Measurements from ENCODE around the gene CAVIN4.

DNA sequence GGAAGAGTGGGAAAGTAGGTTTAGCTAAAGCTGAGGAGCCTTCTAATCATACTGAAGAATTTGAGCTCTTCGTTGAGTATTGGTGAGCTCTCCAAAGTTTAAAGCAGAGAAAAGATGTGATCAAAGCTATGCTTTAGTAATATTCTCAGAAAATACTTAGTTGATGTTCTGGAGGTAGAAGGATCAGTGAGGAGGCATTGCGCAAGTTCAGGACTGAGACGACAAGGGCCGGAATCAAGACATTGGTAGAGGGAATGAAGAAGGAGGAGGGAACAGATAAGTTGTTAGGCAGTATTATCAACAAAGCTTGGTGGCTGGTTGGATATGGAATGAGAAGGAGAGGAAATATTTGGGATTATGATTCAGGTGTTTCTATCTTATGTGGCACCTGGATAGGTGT, 7.1 kb downstream of the CAVIN4 start:
- TF ChIP-seq, protein P1, sequence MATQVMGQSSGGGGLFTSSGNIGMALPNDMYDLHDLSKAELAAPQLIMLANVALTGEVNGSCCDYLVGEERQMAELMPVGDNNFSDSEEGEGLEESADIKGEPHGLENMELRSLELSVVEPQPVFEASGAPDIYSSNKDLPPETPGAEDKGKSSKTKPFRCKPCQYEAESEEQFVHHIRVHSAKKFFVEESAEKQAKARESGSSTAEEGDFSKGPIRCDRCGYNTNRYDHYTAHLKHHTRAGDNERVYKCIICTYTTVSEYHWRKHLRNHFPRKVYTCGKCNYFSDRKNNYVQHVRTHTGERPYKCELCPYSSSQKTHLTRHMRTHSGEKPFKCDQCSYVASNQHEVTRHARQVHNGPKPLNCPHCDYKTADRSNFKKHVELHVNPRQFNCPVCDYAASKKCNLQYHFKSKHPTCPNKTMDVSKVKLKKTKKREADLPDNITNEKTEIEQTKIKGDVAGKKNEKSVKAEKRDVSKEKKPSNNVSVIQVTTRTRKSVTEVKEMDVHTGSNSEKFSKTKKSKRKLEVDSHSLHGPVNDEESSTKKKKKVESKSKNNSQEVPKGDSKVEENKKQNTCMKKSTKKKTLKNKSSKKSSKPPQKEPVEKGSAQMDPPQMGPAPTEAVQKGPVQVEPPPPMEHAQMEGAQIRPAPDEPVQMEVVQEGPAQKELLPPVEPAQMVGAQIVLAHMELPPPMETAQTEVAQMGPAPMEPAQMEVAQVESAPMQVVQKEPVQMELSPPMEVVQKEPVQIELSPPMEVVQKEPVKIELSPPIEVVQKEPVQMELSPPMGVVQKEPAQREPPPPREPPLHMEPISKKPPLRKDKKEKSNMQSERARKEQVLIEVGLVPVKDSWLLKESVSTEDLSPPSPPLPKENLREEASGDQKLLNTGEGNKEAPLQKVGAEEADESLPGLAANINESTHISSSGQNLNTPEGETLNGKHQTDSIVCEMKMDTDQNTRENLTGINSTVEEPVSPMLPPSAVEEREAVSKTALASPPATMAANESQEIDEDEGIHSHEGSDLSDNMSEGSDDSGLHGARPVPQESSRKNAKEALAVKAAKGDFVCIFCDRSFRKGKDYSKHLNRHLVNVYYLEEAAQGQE (IDR thresholded peaks at IDR 0.05): no peak
- TF ChIP-seq FOSL2 (IDR thresholded peaks at IDR 0.05) (no peak), FOSL2 (CRISPR knock-in tag; IDR thresholded peaks at IDR 0.05) (no peak), TP53 (CRISPR knock-in tag; IDR thresholded peaks at IDR 0.05) (no peak), HDAC2 (IDR thresholded peaks at IDR 0.05) (no peak), RNF2 (IDR thresholded peaks at IDR 0.05; ENCODE audit: borderline replicate concordance, low read depth) (no peak), MAZ (IDR thresholded peaks at IDR 0.05; ENCODE audit: borderline replicate concordance, low read depth, low read length) (no peak), GATA3 (IDR thresholded peaks at IDR 0.05; ENCODE audit: borderline replicate concordance) (no peak), TFCP2L1 (CRISPR knock-in tag; IDR thresholded peaks at IDR 0.05) (no peak), HOXA7 (CRISPR knock-in tag; IDR thresholded peaks at IDR 0.05) (no peak)
- TF ChIP-seq, protein P2, sequence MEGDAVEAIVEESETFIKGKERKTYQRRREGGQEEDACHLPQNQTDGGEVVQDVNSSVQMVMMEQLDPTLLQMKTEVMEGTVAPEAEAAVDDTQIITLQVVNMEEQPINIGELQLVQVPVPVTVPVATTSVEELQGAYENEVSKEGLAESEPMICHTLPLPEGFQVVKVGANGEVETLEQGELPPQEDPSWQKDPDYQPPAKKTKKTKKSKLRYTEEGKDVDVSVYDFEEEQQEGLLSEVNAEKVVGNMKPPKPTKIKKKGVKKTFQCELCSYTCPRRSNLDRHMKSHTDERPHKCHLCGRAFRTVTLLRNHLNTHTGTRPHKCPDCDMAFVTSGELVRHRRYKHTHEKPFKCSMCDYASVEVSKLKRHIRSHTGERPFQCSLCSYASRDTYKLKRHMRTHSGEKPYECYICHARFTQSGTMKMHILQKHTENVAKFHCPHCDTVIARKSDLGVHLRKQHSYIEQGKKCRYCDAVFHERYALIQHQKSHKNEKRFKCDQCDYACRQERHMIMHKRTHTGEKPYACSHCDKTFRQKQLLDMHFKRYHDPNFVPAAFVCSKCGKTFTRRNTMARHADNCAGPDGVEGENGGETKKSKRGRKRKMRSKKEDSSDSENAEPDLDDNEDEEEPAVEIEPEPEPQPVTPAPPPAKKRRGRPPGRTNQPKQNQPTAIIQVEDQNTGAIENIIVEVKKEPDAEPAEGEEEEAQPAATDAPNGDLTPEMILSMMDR (IDR thresholded peaks at IDR 0.05): no peak
- TF ChIP-seq, protein P3, sequence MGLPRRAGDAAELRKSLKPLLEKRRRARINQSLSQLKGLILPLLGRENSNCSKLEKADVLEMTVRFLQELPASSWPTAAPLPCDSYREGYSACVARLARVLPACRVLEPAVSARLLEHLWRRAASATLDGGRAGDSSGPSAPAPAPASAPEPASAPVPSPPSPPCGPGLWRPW (IDR thresholded peaks at IDR 0.05): no peak
- TF ChIP-seq, protein P4, sequence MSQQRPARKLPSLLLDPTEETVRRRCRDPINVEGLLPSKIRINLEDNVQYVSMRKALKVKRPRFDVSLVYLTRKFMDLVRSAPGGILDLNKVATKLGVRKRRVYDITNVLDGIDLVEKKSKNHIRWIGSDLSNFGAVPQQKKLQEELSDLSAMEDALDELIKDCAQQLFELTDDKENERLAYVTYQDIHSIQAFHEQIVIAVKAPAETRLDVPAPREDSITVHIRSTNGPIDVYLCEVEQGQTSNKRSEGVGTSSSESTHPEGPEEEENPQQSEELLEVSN (IDR thresholded peaks at IDR 0.05; ENCODE audit: borderline replicate concordance, low read depth): no peak
- TF ChIP-seq, protein P5, sequence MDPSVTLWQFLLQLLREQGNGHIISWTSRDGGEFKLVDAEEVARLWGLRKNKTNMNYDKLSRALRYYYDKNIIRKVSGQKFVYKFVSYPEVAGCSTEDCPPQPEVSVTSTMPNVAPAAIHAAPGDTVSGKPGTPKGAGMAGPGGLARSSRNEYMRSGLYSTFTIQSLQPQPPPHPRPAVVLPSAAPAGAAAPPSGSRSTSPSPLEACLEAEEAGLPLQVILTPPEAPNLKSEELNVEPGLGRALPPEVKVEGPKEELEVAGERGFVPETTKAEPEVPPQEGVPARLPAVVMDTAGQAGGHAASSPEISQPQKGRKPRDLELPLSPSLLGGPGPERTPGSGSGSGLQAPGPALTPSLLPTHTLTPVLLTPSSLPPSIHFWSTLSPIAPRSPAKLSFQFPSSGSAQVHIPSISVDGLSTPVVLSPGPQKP (IDR thresholded peaks at IDR 0.05; ENCODE audit: low read depth, low read length): no peak
- TF ChIP-seq, protein P6, sequence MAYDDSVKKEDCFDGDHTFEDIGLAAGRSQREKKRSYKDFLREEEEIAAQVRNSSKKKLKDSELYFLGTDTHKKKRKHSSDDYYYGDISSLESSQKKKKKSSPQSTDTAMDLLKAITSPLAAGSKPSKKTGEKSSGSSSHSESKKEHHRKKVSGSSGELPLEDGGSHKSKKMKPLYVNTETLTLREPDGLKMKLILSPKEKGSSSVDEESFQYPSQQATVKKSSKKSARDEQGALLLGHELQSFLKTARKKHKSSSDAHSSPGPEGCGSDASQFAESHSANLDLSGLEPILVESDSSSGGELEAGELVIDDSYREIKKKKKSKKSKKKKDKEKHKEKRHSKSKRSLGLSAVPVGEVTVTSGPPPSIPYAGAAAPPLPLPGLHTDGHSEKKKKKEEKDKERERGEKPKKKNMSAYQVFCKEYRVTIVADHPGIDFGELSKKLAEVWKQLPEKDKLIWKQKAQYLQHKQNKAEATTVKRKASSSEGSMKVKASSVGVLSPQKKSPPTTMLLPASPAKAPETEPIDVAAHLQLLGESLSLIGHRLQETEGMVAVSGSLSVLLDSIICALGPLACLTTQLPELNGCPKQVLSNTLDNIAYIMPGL (CRISPR knock-in tag; IDR thresholded peaks at IDR 0.05; ENCODE audit: borderline replicate concordance): no peak
